Measurements from ENCODE around the gene IRF2.
A peak's percentile ranks its signal among the peaks of the same experiment; 100 is the strongest.

DNA sequence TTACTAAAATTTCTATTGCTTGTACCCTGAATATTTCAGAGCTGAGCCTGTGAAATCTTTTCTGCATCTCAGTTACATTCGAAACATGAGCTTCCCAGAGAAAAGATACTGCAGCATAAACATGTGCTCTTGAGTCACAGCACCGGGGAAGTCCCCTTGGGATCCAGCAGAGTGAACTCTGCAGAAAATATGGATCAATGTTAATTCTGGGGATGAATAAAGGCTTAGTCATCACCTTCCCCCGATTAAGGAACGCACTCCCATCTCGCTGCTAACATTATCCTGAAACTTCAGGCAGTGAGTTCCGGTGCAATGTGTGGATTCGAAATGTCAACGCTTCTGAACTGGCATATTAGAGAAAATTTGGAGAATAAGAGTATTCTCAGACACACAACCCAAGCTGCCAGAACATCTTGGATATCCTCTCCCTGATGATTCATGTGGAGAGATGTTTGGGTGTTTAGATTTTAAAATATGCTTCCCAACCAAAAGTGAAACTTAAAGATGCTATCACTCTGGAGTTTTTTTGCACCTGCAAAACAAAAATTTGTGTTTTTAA is 90.8 kb downstream of the IRF2 start:
- TF ChIP-seq POLR2AphosphoS2 (conservative IDR thresholded peaks at IDR 0.05; ENCODE audit: low read length) (no peak), CBX8 (IDR thresholded peaks at IDR 0.05) (no peak), POLR2A (IDR thresholded peaks at IDR 0.05; ENCODE audit: low read length) (no peak), HOXB5 (CRISPR knock-in tag; IDR thresholded peaks at IDR 0.05) (no peak), EP300 (IDR thresholded peaks at IDR 0.05) (peak in 1 of 2 experiments; percentile 28; a peak in 2 of 5 replicates), MAZ (IDR thresholded peaks at IDR 0.05; ENCODE audit: borderline replicate concordance, low read depth, low read length) (no peak), RFX5 (IDR thresholded peaks at IDR 0.05) (no peak), TP53 (CRISPR knock-in tag; IDR thresholded peaks at IDR 0.05) (no peak)
- TF ChIP-seq, protein P1, sequence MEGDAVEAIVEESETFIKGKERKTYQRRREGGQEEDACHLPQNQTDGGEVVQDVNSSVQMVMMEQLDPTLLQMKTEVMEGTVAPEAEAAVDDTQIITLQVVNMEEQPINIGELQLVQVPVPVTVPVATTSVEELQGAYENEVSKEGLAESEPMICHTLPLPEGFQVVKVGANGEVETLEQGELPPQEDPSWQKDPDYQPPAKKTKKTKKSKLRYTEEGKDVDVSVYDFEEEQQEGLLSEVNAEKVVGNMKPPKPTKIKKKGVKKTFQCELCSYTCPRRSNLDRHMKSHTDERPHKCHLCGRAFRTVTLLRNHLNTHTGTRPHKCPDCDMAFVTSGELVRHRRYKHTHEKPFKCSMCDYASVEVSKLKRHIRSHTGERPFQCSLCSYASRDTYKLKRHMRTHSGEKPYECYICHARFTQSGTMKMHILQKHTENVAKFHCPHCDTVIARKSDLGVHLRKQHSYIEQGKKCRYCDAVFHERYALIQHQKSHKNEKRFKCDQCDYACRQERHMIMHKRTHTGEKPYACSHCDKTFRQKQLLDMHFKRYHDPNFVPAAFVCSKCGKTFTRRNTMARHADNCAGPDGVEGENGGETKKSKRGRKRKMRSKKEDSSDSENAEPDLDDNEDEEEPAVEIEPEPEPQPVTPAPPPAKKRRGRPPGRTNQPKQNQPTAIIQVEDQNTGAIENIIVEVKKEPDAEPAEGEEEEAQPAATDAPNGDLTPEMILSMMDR (IDR thresholded peaks at IDR 0.05) = no peak
